ENCODE measurements around the gene TMEM14C. TPM values are rescaled to one million over a fixed set of nuclear protein-coding genes. Genes with fewer than 3 reads are reported as not detected.

Gene TMEM14C
- total RNA-seq, 1 experiment from 2014 or later: 84.7 TPM

- no peak overlapping the region for H3K4me2 ChIP-seq (ENCODE audit: low read length)
- no peaks in the 10 kb centered on the region for H3K79me2 ChIP-seq (ENCODE audit: insufficient read depth, low read length)
- H3K9me2 ChIP-seq (ENCODE audit: insufficient read depth): no peaks in the 10 kb centered on the region
- H3K36me3 ChIP-seq (ENCODE audit: control insufficient read depth in 1 of 2, insufficient read depth in 2 of 2, low read length in 2 of 2): peaks cover 3 to 9% of the 10 kb centered on the region in 2 experiments; a peak in 3 of 4 replicates
- H3K9me3 ChIP-seq (ENCODE audit: control insufficient read depth in 1 of 2, insufficient read depth in 1 of 2, low read depth in 1 of 2, low read length in 2 of 2): peaks cover 0 to 10% of the 10 kb centered on the region in 2 experiments; a peak in 1 of 4 replicates
- no peak overlapping the region for H3K27ac ChIP-seq (ENCODE audit: low read depth, low read length)
- no peaks in the 10 kb centered on the region for H3K4me1 ChIP-seq (ENCODE audit: control insufficient read depth in 1 of 2, insufficient read depth in 2 of 2, low read length in 2 of 2)
- H2AFZ ChIP-seq (ENCODE audit: low read depth, low read length, poor library complexity, severe bottlenecking): no peak overlapping the region
- no peaks in the 10 kb centered on the region for H3K27me3 ChIP-seq (ENCODE audit: insufficient read depth, low read length)
- ChIA-PET RAD21 (ENCODE audit: low non-redundant PET in 1 of 2, low total read pairs in 2 of 2, uncharacterized antibody in 2 of 2, unreplicated experiment in 2 of 2) (no interaction called here), POLR2A (no interaction called here), CTCF (no interaction called here)
- no peak overlapping the region for H3K4me3 ChIP-seq (replicated peaks in 1 of 2; ENCODE audit: low read depth in 1 of 2, low read length in 2 of 2)
- DNase-seq (ENCODE audit: low read depth, low spot score) (no peak), ATAC-seq (no peak)
- BruUV-seq (replicated peaks): no TSS peak
- no peak overlapping the region for H3K9ac ChIP-seq (ENCODE audit: low read length)
- no peaks in the 10 kb centered on the region for H4K20me1 ChIP-seq (ENCODE audit: insufficient read depth)
- TF ChIP-seq, protein P1, sequence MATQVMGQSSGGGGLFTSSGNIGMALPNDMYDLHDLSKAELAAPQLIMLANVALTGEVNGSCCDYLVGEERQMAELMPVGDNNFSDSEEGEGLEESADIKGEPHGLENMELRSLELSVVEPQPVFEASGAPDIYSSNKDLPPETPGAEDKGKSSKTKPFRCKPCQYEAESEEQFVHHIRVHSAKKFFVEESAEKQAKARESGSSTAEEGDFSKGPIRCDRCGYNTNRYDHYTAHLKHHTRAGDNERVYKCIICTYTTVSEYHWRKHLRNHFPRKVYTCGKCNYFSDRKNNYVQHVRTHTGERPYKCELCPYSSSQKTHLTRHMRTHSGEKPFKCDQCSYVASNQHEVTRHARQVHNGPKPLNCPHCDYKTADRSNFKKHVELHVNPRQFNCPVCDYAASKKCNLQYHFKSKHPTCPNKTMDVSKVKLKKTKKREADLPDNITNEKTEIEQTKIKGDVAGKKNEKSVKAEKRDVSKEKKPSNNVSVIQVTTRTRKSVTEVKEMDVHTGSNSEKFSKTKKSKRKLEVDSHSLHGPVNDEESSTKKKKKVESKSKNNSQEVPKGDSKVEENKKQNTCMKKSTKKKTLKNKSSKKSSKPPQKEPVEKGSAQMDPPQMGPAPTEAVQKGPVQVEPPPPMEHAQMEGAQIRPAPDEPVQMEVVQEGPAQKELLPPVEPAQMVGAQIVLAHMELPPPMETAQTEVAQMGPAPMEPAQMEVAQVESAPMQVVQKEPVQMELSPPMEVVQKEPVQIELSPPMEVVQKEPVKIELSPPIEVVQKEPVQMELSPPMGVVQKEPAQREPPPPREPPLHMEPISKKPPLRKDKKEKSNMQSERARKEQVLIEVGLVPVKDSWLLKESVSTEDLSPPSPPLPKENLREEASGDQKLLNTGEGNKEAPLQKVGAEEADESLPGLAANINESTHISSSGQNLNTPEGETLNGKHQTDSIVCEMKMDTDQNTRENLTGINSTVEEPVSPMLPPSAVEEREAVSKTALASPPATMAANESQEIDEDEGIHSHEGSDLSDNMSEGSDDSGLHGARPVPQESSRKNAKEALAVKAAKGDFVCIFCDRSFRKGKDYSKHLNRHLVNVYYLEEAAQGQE (IDR thresholded peaks at IDR 0.05; ENCODE audit: low read depth): no peak
- TF ChIP-seq, protein P2, sequence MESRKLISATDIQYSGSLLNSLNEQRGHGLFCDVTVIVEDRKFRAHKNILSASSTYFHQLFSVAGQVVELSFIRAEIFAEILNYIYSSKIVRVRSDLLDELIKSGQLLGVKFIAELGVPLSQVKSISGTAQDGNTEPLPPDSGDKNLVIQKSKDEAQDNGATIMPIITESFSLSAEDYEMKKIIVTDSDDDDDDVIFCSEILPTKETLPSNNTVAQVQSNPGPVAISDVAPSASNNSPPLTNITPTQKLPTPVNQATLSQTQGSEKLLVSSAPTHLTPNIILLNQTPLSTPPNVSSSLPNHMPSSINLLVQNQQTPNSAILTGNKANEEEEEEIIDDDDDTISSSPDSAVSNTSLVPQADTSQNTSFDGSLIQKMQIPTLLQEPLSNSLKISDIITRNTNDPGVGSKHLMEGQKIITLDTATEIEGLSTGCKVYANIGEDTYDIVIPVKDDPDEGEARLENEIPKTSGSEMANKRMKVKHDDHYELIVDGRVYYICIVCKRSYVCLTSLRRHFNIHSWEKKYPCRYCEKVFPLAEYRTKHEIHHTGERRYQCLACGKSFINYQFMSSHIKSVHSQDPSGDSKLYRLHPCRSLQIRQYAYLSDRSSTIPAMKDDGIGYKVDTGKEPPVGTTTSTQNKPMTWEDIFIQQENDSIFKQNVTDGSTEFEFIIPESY (IDR thresholded peaks at IDR 0.05; ENCODE audit: extremely low read depth, insufficient replicate concordance, low read length): no peak
- no peak for TF ChIP-seq CTCF (IDR thresholded peaks at IDR 0.05 in 2 of 3, conservative IDR thresholded peaks at IDR 0.05 in 1 of 3; ENCODE audit: borderline replicate concordance in 1 of 3, insufficient read depth in 1 of 3, low read depth in 2 of 3, low read length in 2 of 3)
- TF ChIP-seq SRF (IDR thresholded peaks at IDR 0.05; ENCODE audit: low read depth): no peak
- TF ChIP-seq RAD21 (IDR thresholded peaks at IDR 0.05; ENCODE audit: low read depth): no peak
- no peak for TF ChIP-seq FOSL1 (IDR thresholded peaks at IDR 0.05; ENCODE audit: low read depth)
- no peak for TF ChIP-seq POLR2A (IDR thresholded peaks at IDR 0.05; ENCODE audit: borderline replicate concordance, extremely low read depth, insufficient read depth, insufficient read length)
- TF ChIP-seq, protein P3, sequence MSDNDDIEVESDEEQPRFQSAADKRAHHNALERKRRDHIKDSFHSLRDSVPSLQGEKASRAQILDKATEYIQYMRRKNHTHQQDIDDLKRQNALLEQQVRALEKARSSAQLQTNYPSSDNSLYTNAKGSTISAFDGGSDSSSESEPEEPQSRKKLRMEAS (IDR thresholded peaks at IDR 0.05): no peak
- TF ChIP-seq EZH2 (IDR thresholded peaks at IDR 0.05): no peak
- TF ChIP-seq ELF1 (IDR thresholded peaks at IDR 0.05; ENCODE audit: borderline replicate concordance, low read depth): no peak
- no peak for TF ChIP-seq EGR1 (IDR thresholded peaks at IDR 0.05; ENCODE audit: low read depth)
- TF ChIP-seq SIN3A (IDR thresholded peaks at IDR 0.05; ENCODE audit: low read depth): no peak
- TF ChIP-seq CEBPB (IDR thresholded peaks at IDR 0.05; ENCODE audit: low read depth): no peak
- TF ChIP-seq SP1 (IDR thresholded peaks at IDR 0.05; ENCODE audit: low read depth): no peak
- no peak for TF ChIP-seq EZH2phosphoT487 (IDR thresholded peaks at IDR 0.05; ENCODE audit: borderline replicate concordance)
- TF ChIP-seq TCF7L2 (IDR thresholded peaks at IDR 0.05; ENCODE audit: borderline replicate concordance, extremely low read depth, insufficient read depth, insufficient read length): no peak
- TF ChIP-seq CBX3 (IDR thresholded peaks at IDR 0.05; ENCODE audit: low read depth): no peak
- TF ChIP-seq, protein P4, sequence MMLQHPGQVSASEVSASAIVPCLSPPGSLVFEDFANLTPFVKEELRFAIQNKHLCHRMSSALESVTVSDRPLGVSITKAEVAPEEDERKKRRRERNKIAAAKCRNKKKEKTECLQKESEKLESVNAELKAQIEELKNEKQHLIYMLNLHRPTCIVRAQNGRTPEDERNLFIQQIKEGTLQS (IDR thresholded peaks at IDR 0.05): no peak
- no peak for TF ChIP-seq ZNF274 (IDR thresholded peaks at IDR 0.05; ENCODE audit: low read depth, low read length)
- intact Hi-C loops (cut with micrococcal nuclease): no loop called here
These were observed 8.9 kb upstream of the TMEM14C start for GRCh38 chr6:10713962-10714361.
